WTC11 (cell line): ENCODE measurements around the gene KCNA2. TPM values are rescaled to one million over a fixed set of nuclear protein-coding genes. Genes with fewer than 3 reads are reported as not detected.

ENCODE experiments used
- ATAC-seq: fragments of 200-7000 bp; cut with Tn5 transposase; 2 replicates; pipeline ENCODE4 v1.10.0; 2021; ENCODE audit warnings: mild to moderate bottlenecking, moderate library complexity
- CTCF ChIA-PET: fragments of 300-600 bp; sonication (Branson Sonifier 250); formaldehyde crosslinking; loops from one replicate; lab custom pipeline; 2021; ENCODE audit warnings: antibody characterized with exemption; lab: Charles Lee
- POLR2A ChIA-PET: fragments of 350-600 bp; sonication (Branson Sonifier 250); formaldehyde crosslinking; loops from one replicate; lab custom pipeline; 2021; ENCODE audit warnings: antibody characterized with exemption; lab: Charles Lee
- DNase-seq: peaks from one replicate; pipeline ENCODE4 v3.0.0; 2021; ENCODE audit warnings: low spot score
- H3K27ac Mint-ChIP-seq: 2 replicates; pipeline ENCODE4 v1.8.0; 2021; ENCODE audit warnings: mixed read lengths
- H3K27me3 Mint-ChIP-seq: 2 replicates; pipeline ENCODE4 v1.8.0; 2021; ENCODE audit warnings: low read depth, mild to moderate bottlenecking, moderate library complexity, mixed read lengths
- H3K36me3 Mint-ChIP-seq: 2 replicates; pipeline ENCODE4 v1.8.0; 2021; ENCODE audit warnings: mixed read lengths
- H3K4me1 Mint-ChIP-seq: 2 replicates; pipeline ENCODE4 v1.8.0; 2022; ENCODE audit warnings: mixed read lengths
- H3K4me3 Mint-ChIP-seq: 2 replicates; pipeline ENCODE4 v1.8.0; 2021; ENCODE audit warnings: mild to moderate bottlenecking, moderate library complexity, mixed read lengths
- H3K9me3 Mint-ChIP-seq: 2 replicates; pipeline ENCODE4 v1.8.0; 2021; ENCODE audit warnings: mixed read lengths
- CREM ChIP-seq: sonication (generic); formaldehyde crosslinking; IDR thresholded peaks from 2 replicates; pipeline ENCODE4 v1.8.1; 2022; ENCODE audit warnings: mild to moderate bottlenecking, missing genetic modification reagents, moderate library complexity
- ELF4 ChIP-seq: sonication (generic); formaldehyde crosslinking; IDR thresholded peaks from 2 replicates; pipeline ENCODE4 v1.8.1; 2022; ENCODE audit warnings: low read depth, mild to moderate bottlenecking, moderate library complexity, missing genetic modification reagents
- ETV6 ChIP-seq: sonication (generic); formaldehyde crosslinking; IDR thresholded peaks from 2 replicates; pipeline ENCODE4 v1.8.1; 2022; ENCODE audit warnings: mild to moderate bottlenecking, missing genetic modification reagents
- FOXK1 ChIP-seq: sonication (generic); formaldehyde crosslinking; IDR thresholded peaks from 2 replicates; pipeline ENCODE4 v1.8.0; 2022; ENCODE audit warnings: mild to moderate bottlenecking, moderate library complexity, missing genetic modification reagents
- GRHL2 ChIP-seq: fragments of 250-450 bp; sonication (Bioruptor Pico); IDR thresholded peaks from 2 replicates; pipeline ENCODE4 v1.8.0; 2022; ENCODE audit warnings: mild to moderate bottlenecking, moderate library complexity; ENCODE audit not compliant: insufficient replicate concordance, severe bottlenecking
- JAZF1 ChIP-seq: fragments of 250-450 bp; sonication (Bioruptor Pico); IDR thresholded peaks from 2 replicates; pipeline ENCODE4 v1.9.0; 2021; ENCODE audit warnings: moderate library complexity, mild to moderate bottlenecking, inconsistent platforms
- MXD4 ChIP-seq: fragments of 250-450 bp; sonication (Bioruptor Pico); IDR thresholded peaks from 2 replicates; pipeline ENCODE4 v1.8.0; 2021; ENCODE audit warnings: mild to moderate bottlenecking, moderate library complexity, borderline replicate concordance
- MYBL2 ChIP-seq: sonication (generic); formaldehyde crosslinking; IDR thresholded peaks from 2 replicates; pipeline ENCODE4 v1.8.1; 2023; ENCODE audit warnings: mild to moderate bottlenecking, moderate library complexity, missing genetic modification reagents
- NR3C1 ChIP-seq: sonication (generic); formaldehyde crosslinking; conservative IDR thresholded peaks from 2 replicates; pipeline ENCODE4 v1.8.1; 2023; ENCODE audit warnings: low read depth, mild to moderate bottlenecking, missing genetic modification reagents
- OVOL2 ChIP-seq: fragments of 250-450 bp; sonication (Bioruptor Pico); IDR thresholded peaks from 2 replicates; pipeline ENCODE4 v1.9.0; 2021; ENCODE audit warnings: mild to moderate bottlenecking, borderline replicate concordance
- SP1 ChIP-seq: sonication (generic); formaldehyde crosslinking; conservative IDR thresholded peaks from 2 replicates; pipeline ENCODE4 v1.8.1; 2022; ENCODE audit warnings: missing genetic modification reagents
- TP53 ChIP-seq: sonication (generic); formaldehyde crosslinking; IDR thresholded peaks from 2 replicates; pipeline ENCODE4 v1.8.1; 2023; ENCODE audit warnings: mild to moderate bottlenecking, missing genetic modification reagents
- ZNF317 ChIP-seq: sonication (generic); formaldehyde crosslinking; IDR thresholded peaks from 2 replicates; pipeline ENCODE4 v1.8.1; 2023; ENCODE audit warnings: low read depth, mild to moderate bottlenecking, moderate library complexity, missing genetic modification reagents, borderline replicate concordance
- ZNF396 ChIP-seq: fragments of 250-450 bp; sonication (Bioruptor Pico); IDR thresholded peaks from 2 replicates; pipeline ENCODE4 v1.8.0; 2021; ENCODE audit warnings: mild to moderate bottlenecking, moderate library complexity, borderline replicate concordance
- ZNF416 ChIP-seq: fragments of 250-450 bp; sonication (Bioruptor Pico); IDR thresholded peaks from 2 replicates; pipeline ENCODE4 v1.9.0; 2021; ENCODE audit warnings: mild to moderate bottlenecking, inconsistent platforms
- ZNF425 ChIP-seq: fragments of 250-450 bp; sonication (Bioruptor Pico); conservative IDR thresholded peaks from 2 replicates; pipeline ENCODE4 v1.9.0; 2021; ENCODE audit warnings: mild to moderate bottlenecking
- ZNF512 ChIP-seq: sonication (generic); formaldehyde crosslinking; IDR thresholded peaks from 2 replicates; pipeline ENCODE4 v1.8.1; 2022; ENCODE audit warnings: missing genetic modification reagents, borderline replicate concordance
- total RNA-seq: library from RNA; stranded (reverse); gene quantifications from 3 replicates; pipeline ENCODE4 v1.2.3, GENCODE V29; 2021
- TF ChIP-seq, protein P1 (sequence below): sonication (generic); formaldehyde crosslinking; IDR thresholded peaks from 2 replicates; pipeline ENCODE4 v1.8.1; 2023; ENCODE audit warnings: mild to moderate bottlenecking, missing genetic modification reagents, moderate library complexity
- TF ChIP-seq, protein P2 (sequence below): sonication (generic); formaldehyde crosslinking; IDR thresholded peaks from 2 replicates; pipeline ENCODE4 v1.8.0; 2022; ENCODE audit warnings: mild to moderate bottlenecking, missing genetic modification reagents
- TF ChIP-seq, protein P3 (sequence below): sonication (generic); formaldehyde crosslinking; IDR thresholded peaks from 2 replicates; pipeline ENCODE4 v1.8.1; 2022; ENCODE audit warnings: mild to moderate bottlenecking, moderate library complexity, missing genetic modification reagents

Gene KCNA2
- total RNA-seq, 1 experiment from 2014 or later: 0.50 TPM

DNA sequence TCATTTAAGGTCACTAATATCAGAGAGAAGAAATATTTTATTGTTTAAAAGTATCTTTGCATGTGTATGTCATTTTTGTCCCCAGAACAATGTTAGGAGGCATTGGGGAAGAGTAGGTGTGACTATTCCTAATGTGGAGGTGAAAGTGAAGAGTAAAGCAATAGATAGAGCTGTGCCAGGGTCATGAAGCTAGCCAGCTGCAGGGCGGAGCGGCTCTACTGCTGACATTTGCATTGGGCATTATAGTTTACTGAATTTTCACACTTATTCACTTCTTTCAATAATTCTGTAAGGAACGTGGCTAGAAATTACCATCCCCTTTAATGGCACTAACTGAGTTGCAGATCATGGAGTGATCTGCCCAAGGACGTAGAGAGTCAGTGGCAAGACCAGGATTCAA, 35.3 kb downstream of the KCNA2 start:
- H3K4me1 Mint-ChIP-seq: peaks cover 11% of the 10 kb centered on the region
- ChIA-PET CTCF (interaction anchor here (1.2 to 2.1 kb wide), 2 partner anchors 15 to 23 kb away, joined by 3 to 9 read pairs; no protein-coding TSS in a partner anchor), POLR2A (no interaction called here)
- DNase-seq (no peak), ATAC-seq (no peak)
- H3K27ac Mint-ChIP-seq: no peak overlapping the region
- H3K36me3 Mint-ChIP-seq: no peaks in the 10 kb centered on the region
- no peaks in the 10 kb centered on the region for H3K9me3 Mint-ChIP-seq
- H3K27me3 Mint-ChIP-seq: peaks cover 59% of the 10 kb centered on the region
- H3K4me3 Mint-ChIP-seq: no peak overlapping the region
- TF ChIP-seq CREM (no peak), TP53 (CRISPR knock-in tag) (no peak), OVOL2 (no peak), JAZF1 (CRISPR knock-in tag) (no peak), GRHL2 (CRISPR knock-in tag) (no peak), ZNF512 (CRISPR knock-in tag) (no peak), MXD4 (CRISPR knock-in tag) (no peak), ZNF416 (CRISPR knock-in tag) (no peak), ZNF425 (no peak), SP1 (CRISPR knock-in tag) (no peak), MYBL2 (CRISPR knock-in tag) (no peak), ZNF317 (no peak), ELF4 (CRISPR knock-in tag) (no peak), FOXK1 (CRISPR knock-in tag) (no peak), ZNF396 (CRISPR knock-in tag) (no peak), NR3C1 (CRISPR knock-in tag) (no peak), ETV6 (CRISPR knock-in tag) (no peak)
- TF ChIP-seq, protein P1, sequence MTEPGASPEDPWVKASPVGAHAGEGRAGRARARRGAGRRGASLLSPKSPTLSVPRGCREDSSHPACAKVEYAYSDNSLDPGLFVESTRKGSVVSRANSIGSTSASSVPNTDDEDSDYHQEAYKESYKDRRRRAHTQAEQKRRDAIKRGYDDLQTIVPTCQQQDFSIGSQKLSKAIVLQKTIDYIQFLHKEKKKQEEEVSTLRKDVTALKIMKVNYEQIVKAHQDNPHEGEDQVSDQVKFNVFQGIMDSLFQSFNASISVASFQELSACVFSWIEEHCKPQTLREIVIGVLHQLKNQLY (CRISPR knock-in tag): no peak

- Mint-ChIP-seq H3K4me1 (peaks cover 14% of the 10 kb centered on the region), H3K4me3 (no peak overlapping the region), H3K36me3 (no peaks in the 10 kb centered on the region), H3K27me3 (peaks cover 53% of the 10 kb centered on the region), H3K9me3 (no peaks in the 10 kb centered on the region), H3K27ac (no peak overlapping the region)
- ChIA-PET POLR2A (no interaction called here), CTCF (interaction anchor here (1.2 to 2.1 kb wide), 2 partner anchors 15 to 22 kb away, joined by 3 to 9 read pairs; no protein-coding TSS in a partner anchor)
- ATAC-seq: no peak
- no peak for DNase-seq
- TF ChIP-seq, protein P2, sequence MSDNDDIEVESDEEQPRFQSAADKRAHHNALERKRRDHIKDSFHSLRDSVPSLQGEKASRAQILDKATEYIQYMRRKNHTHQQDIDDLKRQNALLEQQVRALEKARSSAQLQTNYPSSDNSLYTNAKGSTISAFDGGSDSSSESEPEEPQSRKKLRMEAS: no peak
- TF ChIP-seq, protein P3, sequence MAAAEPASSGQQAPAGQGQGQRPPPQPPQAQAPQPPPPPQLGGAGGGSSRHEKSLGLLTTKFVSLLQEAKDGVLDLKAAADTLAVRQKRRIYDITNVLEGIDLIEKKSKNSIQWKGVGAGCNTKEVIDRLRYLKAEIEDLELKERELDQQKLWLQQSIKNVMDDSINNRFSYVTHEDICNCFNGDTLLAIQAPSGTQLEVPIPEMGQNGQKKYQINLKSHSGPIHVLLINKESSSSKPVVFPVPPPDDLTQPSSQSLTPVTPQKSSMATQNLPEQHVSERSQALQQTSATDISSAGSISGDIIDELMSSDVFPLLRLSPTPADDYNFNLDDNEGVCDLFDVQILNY (CRISPR knock-in tag): no peak
Observed at GRCh38 chr1:110570307-110570706, 35.9 kb downstream of the KCNA2 start.
